ENCODE measurements around the gene XAGE2. TPM values are rescaled to one million over a fixed set of nuclear protein-coding genes. Genes with fewer than 3 reads are reported as not detected.

XAGE2 gene
- total and polyA plus RNA-seq, 9 of the 15 experiments (the other 6 are each of a cell fraction or from before 2014, with no cell fraction given) = 0.14 to 0.36 (median 0.21) TPM; not detected in 6

- peak; percentile 28 to 43; a peak in 1 of 4 replicates for TF ChIP-seq FOXK2 (conservative IDR thresholded peaks at IDR 0.05 in 1 of 2, IDR thresholded peaks at IDR 0.05 in 1 of 2; ENCODE audit: low read depth in 2 of 2)
- 0 out of 2 replicates have a peak, but pooled peaks have one; percentile 12 for TF ChIP-seq ATF3 (IDR thresholded peaks at IDR 0.05)
- TF ChIP-seq ATF3 (CRISPR knock-in tag; conservative IDR thresholded peaks at IDR 0.05) = no peak
- TF ChIP-seq E4F1 (CRISPR knock-in tag; IDR thresholded peaks at IDR 0.05; ENCODE audit: borderline replicate concordance) = no peak
- TF ChIP-seq LARP7 (IDR thresholded peaks at IDR 0.05) = no peak
- TF ChIP-seq CTBP1 (IDR thresholded peaks at IDR 0.05; ENCODE audit: borderline replicate concordance) = no peak
- TF ChIP-seq CBFA2T3 (IDR thresholded peaks at IDR 0.05) = peak; percentile 43
- TF ChIP-seq HLTF (IDR thresholded peaks at IDR 0.05) = no peak
- no peak for TF ChIP-seq POLR2G (IDR thresholded peaks at IDR 0.05; ENCODE audit: low read depth, low read length)
- TF ChIP-seq STAT5B (CRISPR knock-in tag; IDR thresholded peaks at IDR 0.05) = no peak
- TF ChIP-seq ATF6 (CRISPR knock-in tag; IDR thresholded peaks at IDR 0.05) = no peak
- no peak for TF ChIP-seq UBTF (IDR thresholded peaks at IDR 0.05; ENCODE audit: borderline replicate concordance in 1 of 2, low read depth in 2 of 2, low read length in 2 of 2)
- TF ChIP-seq ZNF589 (CRISPR knock-in tag; IDR thresholded peaks at IDR 0.05; ENCODE audit: low read depth) = no peak
- 0 out of 2 replicates have a peak, but pooled peaks have one; percentile 34 for TF ChIP-seq DPF2 (IDR thresholded peaks at IDR 0.05)
- no peak for TF ChIP-seq FOXJ3 (CRISPR knock-in tag; IDR thresholded peaks at IDR 0.05)
- TF ChIP-seq CREB1 (IDR thresholded peaks at IDR 0.05) = no peak
- no peak for TF ChIP-seq CREB1 (CRISPR knock-in tag; IDR thresholded peaks at IDR 0.05)
- TF ChIP-seq SREBF1 (IDR thresholded peaks at IDR 0.05; ENCODE audit: borderline replicate concordance, low read depth, low read length) = no peak
- no peak for TF ChIP-seq POU5F1 (IDR thresholded peaks at IDR 0.05; ENCODE audit: borderline replicate concordance, low read depth, low read length, partially characterized antibody)
- TF ChIP-seq PATZ1 (CRISPR knock-in tag; IDR thresholded peaks at IDR 0.05; ENCODE audit: borderline replicate concordance) = no peak
These were observed 6.9 kb upstream of the XAGE2 start (continued) for GRCh38 chrX:52361941-52362340.
